ENCODE measurements around the gene ARHGEF37.
"Not testable (repeated sequence)": the region's sequence is repeated elsewhere in the genome, so short reads cannot be mapped to it uniquely, and the experiment has no call there.

Gene ARHGEF37

GRCh38 chr5:149664666-149665415 lies 83.5 kb downstream of the ARHGEF37 start:
- Mint-ChIP-seq H3K36me3 (no peaks in the 10 kb centered on the region), H3K27me3 (peaks cover 4% of the 10 kb centered on the region), H3K4me1 (no peaks in the 10 kb centered on the region), H3K27ac (no peak overlapping the region), H3K9me3 (peaks cover 9% of the 10 kb centered on the region), H3K4me3 (no peak overlapping the region)
- no peak for DNase-seq
- CTCF ChIA-PET: interaction anchor here (1.0 to 3.9 kb wide), 4 partner anchors 28 to 165 kb away, joined by 3 to 69 read pairs (median 4); no protein-coding TSS in a partner anchor

DNA sequence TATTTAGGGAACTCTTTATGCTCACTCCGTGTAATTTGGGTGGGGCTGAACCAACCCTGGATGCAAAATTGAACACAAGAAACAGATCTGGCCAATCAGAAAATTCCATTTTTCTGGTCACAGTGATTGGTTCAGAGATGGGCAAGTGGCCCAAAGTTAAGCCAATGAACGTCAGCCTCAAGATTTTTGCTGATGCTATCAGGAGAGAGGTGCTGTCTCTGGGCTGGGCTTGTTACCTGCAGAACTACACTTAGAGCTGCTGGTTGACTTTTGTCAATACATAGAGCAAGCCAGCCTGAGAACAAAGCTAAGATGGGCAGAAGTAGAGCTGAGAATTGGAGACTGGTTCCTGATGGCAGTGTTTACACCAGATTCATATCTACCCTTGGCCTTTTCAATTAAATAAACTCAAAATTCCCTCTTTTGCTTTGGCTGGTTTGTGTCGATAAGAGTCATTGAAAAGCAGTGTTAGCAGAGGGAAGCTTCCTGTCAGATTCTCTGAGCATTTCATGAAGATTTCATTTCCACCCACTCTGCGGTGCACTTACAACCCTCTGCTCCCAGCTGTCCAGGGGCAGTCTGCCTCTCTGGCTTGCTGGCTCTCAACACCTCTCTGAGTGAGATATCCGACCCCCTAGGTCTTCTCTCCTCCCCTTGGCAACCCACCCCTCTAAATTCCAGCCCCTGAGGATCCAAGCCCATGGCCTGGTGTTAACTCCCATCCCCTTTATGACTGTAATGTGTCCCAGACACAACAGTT lies 84.3 kb downstream of the ARHGEF37 start:
- peaks cover 9% of the 10 kb centered on the region for H3K9me3 Mint-ChIP-seq
- H3K27me3 Mint-ChIP-seq: peaks cover 4% of the 10 kb centered on the region
- no peak overlapping the region for H3K27ac Mint-ChIP-seq
- no peak overlapping the region for H3K4me3 Mint-ChIP-seq
- no peak for DNase-seq
- CTCF ChIA-PET: interaction anchor here (0.6 to 3.9 kb wide), 6 partner anchors 29 to 299 kb away, joined by 3 to 69 read pairs (median 3); no protein-coding TSS in a partner anchor
- no peaks in the 10 kb centered on the region for H3K4me1 Mint-ChIP-seq
- H3K36me3 Mint-ChIP-seq: no peaks in the 10 kb centered on the region

GRCh38 chr5:149666212-149666852 lies 85.0 kb downstream of the ARHGEF37 start:
- no peak overlapping the region for H3K27ac Mint-ChIP-seq
- peaks cover 4% of the 10 kb centered on the region for H3K27me3 Mint-ChIP-seq
- H3K36me3 Mint-ChIP-seq: no peaks in the 10 kb centered on the region
- no peak overlapping the region for H3K4me3 Mint-ChIP-seq
- peaks cover 9% of the 10 kb centered on the region for H3K9me3 Mint-ChIP-seq
- H3K4me1 Mint-ChIP-seq: no peaks in the 10 kb centered on the region
- CTCF ChIA-PET: interaction anchor here (0.6 to 3.9 kb wide), 24 partner anchors 8 to 303 kb away, joined by 3 to 69 read pairs (median 4); no protein-coding TSS in a partner anchor
- DNase-seq: no peak

GRCh38 chr5:149667084-149667828 lies 86.0 kb downstream of the ARHGEF37 start:
- Mint-ChIP-seq H3K27ac (no peak overlapping the region), H3K4me1 (no peaks in the 10 kb centered on the region), H3K9me3 (peaks cover 14% of the 10 kb centered on the region), H3K36me3 (no peaks in the 10 kb centered on the region), H3K27me3 (peaks cover 4% of the 10 kb centered on the region), H3K4me3 (no peak overlapping the region)
- CTCF ChIA-PET: interaction anchor here (0.6 to 3.9 kb wide), 43 partner anchors 9 to 341 kb away, joined by 3 to 69 read pairs (median 4); no protein-coding TSS in a partner anchor
- peak; percentile 47 for DNase-seq

- Mint-ChIP-seq H3K4me3 (no peak overlapping the region), H3K36me3 (no peaks in the 10 kb centered on the region), H3K27ac (no peak overlapping the region), H3K4me1 (no peaks in the 10 kb centered on the region), H3K27me3 (peaks cover 4% of the 10 kb centered on the region), H3K9me3 (peaks cover 14% of the 10 kb centered on the region)
- no peak for DNase-seq
- CTCF ChIA-PET: interaction anchor here (0.6 to 3.9 kb wide), 24 partner anchors 11 to 340 kb away, joined by 3 to 69 read pairs (median 4); no protein-coding TSS in a partner anchor
These were observed 86.6 kb downstream of the ARHGEF37 start for GRCh38 chr5:149667829-149668330.

DNA sequence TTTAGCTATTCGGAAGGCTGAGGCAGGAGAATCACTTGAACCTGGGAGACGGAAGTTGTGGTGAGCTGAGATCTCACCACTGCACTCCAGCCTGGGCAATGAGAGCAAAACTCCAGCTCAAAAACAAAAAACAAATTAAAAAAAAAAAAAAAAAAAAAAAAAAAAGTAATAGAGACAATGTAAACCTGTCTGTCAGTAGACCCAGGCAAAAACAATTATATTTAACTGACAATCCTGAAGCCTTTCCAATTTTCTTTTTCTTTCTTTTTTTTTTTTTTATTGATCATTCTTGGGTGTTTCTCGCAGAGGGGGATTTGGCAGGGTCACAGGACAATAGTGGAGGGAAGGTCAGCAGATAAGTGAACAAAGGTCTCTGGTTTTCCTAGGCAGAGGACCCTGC lies 88.0 kb downstream of the ARHGEF37 start:
- Mint-ChIP-seq H3K27me3 (peaks cover 12% of the 10 kb centered on the region), H3K9me3 (peaks cover 14% of the 10 kb centered on the region)
- H3K4me3 Mint-ChIP-seq, DNase-seq, H3K36me3 Mint-ChIP-seq, H3K27ac Mint-ChIP-seq, CTCF ChIA-PET, H3K4me1 Mint-ChIP-seq: not testable (repeated sequence)

GRCh38 chr5:149671544-149671943 lies 90.2 kb downstream of the ARHGEF37 start:
- peaks cover 14% of the 10 kb centered on the region for H3K9me3 Mint-ChIP-seq
- no peaks in the 10 kb centered on the region for H3K36me3 Mint-ChIP-seq
- no peak overlapping the region for H3K4me3 Mint-ChIP-seq
- peaks cover 24% of the 10 kb centered on the region for H3K27me3 Mint-ChIP-seq
- CTCF ChIA-PET: interaction anchor here (0.7 kb wide), 1 partner anchor 128 kb away, joined by 3 read pairs; no protein-coding TSS in a partner anchor
- peak overlapping the region; percentile 24 for H3K27ac Mint-ChIP-seq
- no peak for DNase-seq
- no peaks in the 10 kb centered on the region for H3K4me1 Mint-ChIP-seq

DNA sequence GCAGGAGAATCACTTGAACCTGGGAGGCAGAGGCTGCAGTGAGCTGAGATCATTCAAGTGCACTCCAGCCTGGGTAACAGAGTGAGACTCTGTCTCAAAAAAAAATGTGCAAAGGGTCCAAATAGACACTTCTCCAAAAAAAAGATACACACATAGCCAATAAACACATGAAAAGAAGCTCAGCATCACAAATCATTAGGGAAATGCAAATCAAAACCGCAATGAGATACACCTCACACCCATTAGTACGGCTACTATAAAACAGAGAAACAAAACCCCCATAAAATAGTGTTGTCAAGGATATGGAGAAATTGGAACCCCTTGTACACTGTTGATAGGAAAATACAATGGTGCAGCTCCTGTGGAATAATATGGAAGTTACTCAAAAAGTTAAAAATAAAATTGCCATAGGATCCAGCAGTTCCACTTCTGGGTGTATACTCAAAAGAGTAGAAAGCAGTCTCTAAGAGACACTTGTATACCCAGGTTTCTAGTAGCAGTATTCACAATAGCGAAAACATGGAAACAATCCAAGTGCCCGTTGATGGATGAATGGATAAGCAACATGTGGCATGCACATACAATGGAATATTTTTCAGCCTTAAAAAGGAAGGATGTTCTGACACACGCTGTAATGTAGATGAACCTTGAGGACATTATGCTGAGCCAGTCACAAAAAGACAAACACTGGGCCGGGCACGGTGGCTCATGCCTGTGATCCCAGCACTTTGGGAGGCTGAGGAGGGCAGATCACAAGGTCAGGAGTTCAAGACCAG lies 91.6 kb downstream of the ARHGEF37 start:
- Mint-ChIP-seq H3K4me1 (no peaks in the 10 kb centered on the region), H3K36me3 (no peaks in the 10 kb centered on the region), H3K9me3 (peaks cover 10% of the 10 kb centered on the region), H3K4me3 (no peak overlapping the region), H3K27ac (no peak overlapping the region), H3K27me3 (peaks cover 25% of the 10 kb centered on the region)
- DNase-seq: no peak
- CTCF ChIA-PET: interaction anchor here (0.6 to 1.1 kb wide), 2 partner anchors 52 to 71 kb away, joined by 3 read pairs; no protein-coding TSS in a partner anchor

DNA sequence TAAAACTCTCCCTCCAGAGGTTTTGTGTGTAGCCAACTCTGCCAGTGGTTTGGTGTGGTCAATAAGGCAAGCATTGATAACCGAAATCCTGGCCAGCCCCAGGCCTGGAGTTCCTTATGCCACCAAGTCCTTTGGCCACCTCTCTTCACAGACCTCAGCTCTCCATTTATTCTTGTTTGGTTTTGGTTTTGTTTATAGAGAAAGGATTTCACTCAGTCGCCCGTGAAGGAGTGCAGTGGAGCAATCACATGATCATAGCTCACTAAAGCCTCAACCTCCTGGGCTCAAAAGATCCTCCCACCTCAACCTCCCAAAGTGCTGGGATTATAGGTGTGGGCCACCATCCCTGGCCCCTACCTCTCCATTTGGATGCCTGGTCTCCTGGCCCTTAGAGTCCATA lies 93.4 kb downstream of the ARHGEF37 start:
- H3K4me1 Mint-ChIP-seq: no peaks in the 10 kb centered on the region
- peaks cover 31% of the 10 kb centered on the region for H3K27me3 Mint-ChIP-seq
- H3K36me3 Mint-ChIP-seq: no peaks in the 10 kb centered on the region
- no peak overlapping the region for H3K4me3 Mint-ChIP-seq
- no peak for DNase-seq
- CTCF ChIA-PET: no interaction called here
- peaks cover 5% of the 10 kb centered on the region for H3K9me3 Mint-ChIP-seq
- no peak overlapping the region for H3K27ac Mint-ChIP-seq

DNA sequence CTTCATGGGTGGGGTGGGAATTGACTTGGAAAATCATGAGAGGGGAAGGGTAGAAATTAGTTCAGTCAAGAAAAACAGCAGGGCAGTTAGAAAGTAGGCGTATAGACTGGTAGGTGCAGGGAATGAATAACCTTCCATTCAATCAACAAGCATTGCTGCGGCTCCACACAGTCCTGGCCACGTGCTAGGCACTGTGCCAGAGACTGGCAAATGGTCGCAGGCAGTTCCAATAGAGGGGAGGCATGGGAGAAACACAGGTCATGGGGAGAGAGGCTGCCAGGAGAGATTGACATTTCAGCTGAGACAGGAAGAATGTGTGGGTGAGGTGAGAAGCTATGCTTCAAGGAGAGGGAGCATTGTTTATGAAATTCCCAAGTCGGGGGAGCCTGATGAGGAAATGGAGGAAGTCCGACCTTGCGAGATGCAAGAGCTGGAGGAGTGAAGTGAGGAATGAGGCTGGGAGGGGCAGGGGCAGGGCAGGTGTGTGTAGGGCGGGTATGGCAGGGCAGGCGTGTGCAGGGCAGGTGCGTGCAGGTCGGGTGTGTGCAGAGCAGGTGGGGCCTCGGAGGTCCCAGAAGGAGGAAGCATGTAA lies 94.4 kb downstream of the ARHGEF37 start:
- H3K27me3 Mint-ChIP-seq: peaks cover 38% of the 10 kb centered on the region
- H3K9me3 Mint-ChIP-seq: peaks cover 5% of the 10 kb centered on the region
- no peak overlapping the region for H3K27ac Mint-ChIP-seq
- H3K36me3 Mint-ChIP-seq: no peaks in the 10 kb centered on the region
- CTCF ChIA-PET: no interaction called here
- no peak overlapping the region for H3K4me3 Mint-ChIP-seq
- DNase-seq: no peak
- no peaks in the 10 kb centered on the region for H3K4me1 Mint-ChIP-seq

GRCh38 chr5:149677731-149678130 lies 96.4 kb downstream of the ARHGEF37 start:
- CTCF ChIA-PET: no interaction called here
- no peak for DNase-seq
- peaks cover 54% of the 10 kb centered on the region for H3K27me3 Mint-ChIP-seq
- H3K4me3 Mint-ChIP-seq: no peak overlapping the region
- no peaks in the 10 kb centered on the region for H3K4me1 Mint-ChIP-seq
- H3K27ac Mint-ChIP-seq: no peak overlapping the region
- no peaks in the 10 kb centered on the region for H3K36me3 Mint-ChIP-seq
- no peaks in the 10 kb centered on the region for H3K9me3 Mint-ChIP-seq

- H3K27me3 Mint-ChIP-seq: peaks cover 57% of the 10 kb centered on the region
- no peaks in the 10 kb centered on the region for H3K9me3 Mint-ChIP-seq
- no peaks in the 10 kb centered on the region for H3K4me1 Mint-ChIP-seq
- no peak overlapping the region for H3K27ac Mint-ChIP-seq
- no peak overlapping the region for H3K4me3 Mint-ChIP-seq
- CTCF ChIA-PET: interaction anchor here (0.5 to 2.3 kb wide), 2 partner anchors 13 to 21 kb away, joined by 4 to 15 read pairs; no protein-coding TSS in a partner anchor
- no peak for DNase-seq
- H3K36me3 Mint-ChIP-seq: no peaks in the 10 kb centered on the region
These were observed 98.8 kb downstream of the ARHGEF37 start for GRCh38 chr5:149679876-149680809.

Measured in activated naive CD4-positive, alpha-beta T cell treated with anti-CD3 and anti-CD28 coated beads, Interleukin-2, amount 10 ng/mL, durations not matched to agents 7 days and 5 days (primary cell).